Astrocyte of the hippocampus (primary cell): Measurements from ENCODE around the gene RSPH1.

ENCODE experiments used
- DNase-seq: peaks from one replicate; pipeline ENCODE4 v3.0.0; 2011; ENCODE audit warnings: low read depth, low spot score

The RSPH1 gene

GRCh38 chr21:42532466-42533181 lies 36.6 kb upstream of the RSPH1 start:
- DNase-seq, result no peak

GRCh38 chr21:42531771-42532170 lies 35.7 kb upstream of the RSPH1 start:
- no peak for DNase-seq

GRCh38 chr21:42530167-42530518 lies 34.1 kb upstream of the RSPH1 start:
- DNase-seq, result no peak

- DNase-seq, result no peak
These were observed 31.6 kb upstream of the RSPH1 start for GRCh38 chr21:42527489-42528158.

GRCh38 chr21:42527127-42527488 lies 31.1 kb upstream of the RSPH1 start:
- DNase-seq, result no peak

GRCh38 chr21:42526379-42526727 lies 30.3 kb upstream of the RSPH1 start:
- no peak for DNase-seq

GRCh38 chr21:42525676-42526378 lies 29.8 kb upstream of the RSPH1 start:
- DNase-seq, result no peak

- peak; percentile 38 for DNase-seq
These were observed 29.1 kb upstream of the RSPH1 start for GRCh38 chr21:42525029-42525581.

- DNase-seq, result peak; percentile 78
These were observed 28.5 kb upstream of the RSPH1 start for GRCh38 chr21:42524341-42525028.

GRCh38 chr21:42523941-42524340 lies 27.9 kb upstream of the RSPH1 start:
- DNase-seq, result no peak

GRCh38 chr21:42523211-42523610 lies 27.2 kb upstream of the RSPH1 start:
- DNase-seq, result no peak

- DNase-seq, result no peak
These were observed 26.7 kb upstream of the RSPH1 start for GRCh38 chr21:42522771-42523170.

- DNase-seq, result no peak
These were observed 26.2 kb upstream of the RSPH1 start for GRCh38 chr21:42522271-42522670.

- DNase-seq, result no peak
These were observed 25.8 kb upstream of the RSPH1 start for GRCh38 chr21:42521805-42522204.

GRCh38 chr21:42521384-42521783 lies 25.4 kb upstream of the RSPH1 start:
- DNase-seq, result no peak

GRCh38 chr21:42520628-42521253 lies 24.7 kb upstream of the RSPH1 start:
- peak; percentile 29 for DNase-seq

GRCh38 chr21:42518626-42519025 lies 22.6 kb upstream of the RSPH1 start:
- no peak for DNase-seq

- peak; percentile 93 for DNase-seq
These were observed 22.2 kb upstream of the RSPH1 start for GRCh38 chr21:42518215-42518614.

GRCh38 chr21:42515708-42516502 lies 19.9 kb upstream of the RSPH1 start:
- peak; percentile 19 for DNase-seq

- no peak for DNase-seq
These were observed 18.8 kb upstream of the RSPH1 start for GRCh38 chr21:42514883-42515228.
